CD4-positive, alpha-beta T cell treated with Interleukin-4 for 4 hours (primary cell): ENCODE results near the gene PATJ.
"Not testable (repeated sequence)": the region's sequence is repeated elsewhere in the genome, so short reads cannot be mapped to it uniquely, and the experiment has no call there.

ENCODE experiments used
- DNase-seq: peaks from one replicate; pipeline ENCODE4 v3.0.0-alpha.2; 2020

Gene PATJ

DNA sequence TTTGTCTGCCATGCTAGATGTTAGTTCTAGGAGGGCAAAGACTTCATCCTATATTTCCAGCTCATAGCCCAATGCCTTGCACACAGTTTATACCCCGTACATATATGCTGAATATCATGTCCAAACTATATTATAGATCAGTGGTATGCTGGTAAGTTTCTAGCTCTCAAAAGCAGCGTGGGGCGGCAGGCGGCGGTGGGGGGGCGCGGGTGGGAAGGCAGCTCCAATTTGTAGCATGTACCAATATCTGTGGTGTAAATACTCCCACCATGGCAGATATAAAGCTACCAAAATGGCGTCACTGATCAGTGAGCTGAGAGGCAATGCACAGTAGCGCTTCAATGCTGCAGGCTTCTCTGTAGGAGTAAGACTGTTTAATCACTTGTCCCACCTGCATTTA lies 77.1 kb downstream of the PATJ start:
- DNase-seq: no peak

DNA sequence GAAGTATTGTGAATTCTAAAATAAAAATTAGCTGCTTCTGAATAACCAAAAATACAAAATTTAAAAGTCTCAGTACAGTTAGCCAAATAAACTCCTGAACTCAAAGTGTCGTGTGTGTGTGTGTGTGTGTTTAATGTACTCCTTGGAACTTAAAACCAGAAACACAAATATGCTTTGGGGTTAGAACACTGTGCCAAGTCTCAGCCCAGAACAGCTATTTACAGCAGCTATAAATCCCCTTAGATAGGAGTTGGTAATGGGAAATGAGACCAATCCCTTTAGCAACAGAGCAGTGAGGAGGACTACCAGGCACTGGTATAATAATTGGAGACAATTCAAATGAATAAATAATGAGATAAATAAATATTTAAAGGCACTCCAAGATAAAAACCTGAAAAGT lies 83.1 kb downstream of the PATJ start:
- no peak for DNase-seq

DNA sequence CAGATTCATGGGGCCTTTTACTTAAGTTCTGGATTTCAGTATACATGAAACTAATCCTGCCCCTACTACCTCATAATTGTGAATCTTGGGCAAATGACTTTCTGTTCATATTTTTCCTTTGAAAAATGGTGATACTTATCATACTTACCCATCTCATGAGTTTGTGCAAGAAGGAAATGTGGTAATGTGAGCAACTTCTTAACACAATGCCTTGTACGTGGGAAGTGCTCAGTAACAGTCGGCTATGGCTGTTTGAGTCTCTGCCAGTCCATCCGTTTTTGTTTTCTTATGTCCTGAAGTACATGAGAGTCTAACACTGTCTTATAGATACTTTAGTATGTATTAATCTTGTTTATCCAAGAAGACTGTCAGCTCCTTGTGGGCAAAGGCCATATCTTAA lies 86.5 kb downstream of the PATJ start:
- DNase-seq: no peak

DNA sequence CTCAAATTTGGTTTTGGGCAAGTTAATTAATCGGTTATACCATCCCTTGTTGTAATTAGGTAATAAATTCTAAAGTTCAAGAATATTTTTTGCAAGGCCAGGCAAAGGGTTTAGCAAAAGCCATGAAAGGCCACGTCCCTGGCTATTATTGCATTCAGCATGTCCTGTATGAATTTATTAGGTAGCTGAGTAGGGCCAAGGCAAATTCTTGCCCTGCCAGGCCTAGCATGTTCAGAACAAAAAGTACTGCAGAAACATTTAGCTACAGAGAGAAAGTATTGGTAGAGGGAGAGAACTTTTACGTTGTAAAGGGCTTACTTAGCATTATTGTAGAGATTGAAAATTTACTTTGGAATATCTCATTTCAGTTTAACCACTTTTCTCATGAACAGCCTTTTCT lies 94.4 kb downstream of the PATJ start:
- no peak for DNase-seq

DNA sequence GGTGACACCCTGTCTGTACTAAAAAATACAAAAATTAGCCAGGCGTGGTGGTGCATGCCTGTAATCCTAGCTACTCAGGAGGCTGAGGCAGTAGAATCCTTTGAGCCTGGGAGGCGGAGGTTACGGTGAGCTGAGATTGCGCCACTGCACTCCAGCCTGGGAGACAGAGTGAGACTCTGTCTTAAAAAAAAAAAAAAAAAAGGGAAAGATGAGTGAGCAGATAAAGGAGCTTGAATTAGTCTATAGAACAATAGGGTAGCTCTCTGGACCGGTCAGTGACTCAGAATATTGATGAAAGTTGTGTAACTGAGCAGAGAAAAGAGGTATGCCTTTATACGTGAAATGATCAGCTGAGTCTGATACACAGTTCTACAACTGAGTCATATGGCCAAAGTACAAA lies 95.3 kb downstream of the PATJ start:
- not testable (repeated sequence) for DNase-seq

DNA sequence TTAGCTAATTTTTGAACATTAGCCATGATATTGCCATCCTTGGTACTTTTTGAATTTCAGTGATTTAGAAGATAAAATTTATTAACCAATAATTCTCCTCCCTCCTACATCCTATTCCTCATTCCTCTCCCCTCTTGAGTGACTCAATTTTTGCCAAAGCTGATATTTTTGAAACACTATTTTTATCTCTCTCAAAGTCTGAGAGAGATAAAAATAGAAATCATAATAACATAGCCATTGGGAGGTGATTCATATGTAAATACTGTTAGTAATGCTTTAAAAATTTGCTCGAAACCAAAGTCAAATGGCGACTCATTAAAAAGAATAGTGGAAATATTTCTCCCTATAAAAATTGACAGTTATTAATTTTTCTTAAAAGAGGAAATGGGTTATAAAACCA lies 97.4 kb downstream of the PATJ start:
- no peak for DNase-seq

DNA sequence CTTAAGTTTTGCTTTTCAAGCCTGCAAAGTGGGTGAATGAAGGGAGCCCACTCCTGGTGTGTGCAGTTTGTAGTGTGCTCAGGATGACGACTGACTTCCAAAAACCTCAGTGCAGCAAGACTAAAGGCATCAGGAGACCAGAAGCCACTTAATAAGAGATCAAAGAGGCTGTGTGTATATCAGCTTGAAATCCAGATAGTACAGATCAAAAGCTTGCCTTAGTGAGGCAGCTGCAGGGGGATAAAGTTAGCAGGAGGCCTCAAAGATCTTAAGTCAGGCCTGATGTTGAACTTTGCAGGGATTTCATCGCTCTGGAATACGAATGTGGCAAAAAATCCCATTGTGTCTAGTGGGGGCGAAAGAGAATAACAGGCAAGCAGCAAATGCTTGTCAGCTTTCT lies 99.8 kb downstream of the PATJ start:
- no peak for DNase-seq

DNA sequence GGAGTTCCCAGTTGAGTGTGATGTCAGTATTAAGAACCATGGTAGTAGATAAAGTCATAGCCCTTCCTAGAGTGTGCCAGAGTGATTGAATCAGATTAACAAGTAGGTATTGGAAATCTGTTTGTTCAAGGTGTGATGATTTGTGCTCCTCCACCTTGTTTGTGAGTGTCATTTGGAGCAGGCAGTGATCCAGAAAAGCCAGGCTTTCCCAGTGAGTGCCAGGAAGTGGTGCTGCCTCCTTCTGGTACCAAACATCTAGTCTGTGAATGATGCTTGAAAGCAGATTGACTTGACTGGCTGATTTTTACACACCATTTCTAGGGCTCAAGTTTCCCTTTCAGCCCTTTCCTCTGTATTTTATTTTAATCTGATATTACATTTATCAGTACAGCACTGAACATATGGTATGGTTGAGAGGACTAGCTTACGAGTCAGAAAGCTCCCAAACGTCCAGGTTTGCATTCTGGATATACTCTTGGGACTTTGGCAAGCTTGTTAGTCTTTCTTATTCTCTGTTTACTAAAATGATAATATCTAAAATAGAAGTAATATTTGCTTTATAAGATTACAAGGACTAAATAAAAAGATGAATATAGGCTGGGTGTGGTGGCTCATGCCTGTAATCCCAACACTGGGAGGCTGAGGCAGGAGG lies 100.7 kb downstream of the PATJ start:
- DNase-seq: no peak

DNA sequence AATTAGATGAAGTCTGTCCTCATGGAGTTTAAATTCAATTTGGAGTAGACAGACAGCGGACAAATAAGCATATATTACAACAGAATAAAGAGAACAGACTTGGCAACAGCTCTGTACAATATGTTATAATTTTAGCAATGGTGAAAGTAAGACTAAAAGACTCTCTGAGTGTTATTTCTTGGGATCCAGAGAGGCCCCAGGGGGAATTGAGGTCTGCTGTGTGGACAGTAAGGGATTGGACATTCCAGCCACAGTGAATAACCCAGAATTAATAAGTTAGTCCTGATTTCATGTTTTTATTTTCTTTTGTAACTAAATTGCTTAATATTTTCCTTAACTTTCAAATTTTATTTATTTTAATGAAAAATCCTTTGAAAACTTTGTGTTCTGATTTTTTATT lies 101.7 kb downstream of the PATJ start:
- no peak for DNase-seq

DNA sequence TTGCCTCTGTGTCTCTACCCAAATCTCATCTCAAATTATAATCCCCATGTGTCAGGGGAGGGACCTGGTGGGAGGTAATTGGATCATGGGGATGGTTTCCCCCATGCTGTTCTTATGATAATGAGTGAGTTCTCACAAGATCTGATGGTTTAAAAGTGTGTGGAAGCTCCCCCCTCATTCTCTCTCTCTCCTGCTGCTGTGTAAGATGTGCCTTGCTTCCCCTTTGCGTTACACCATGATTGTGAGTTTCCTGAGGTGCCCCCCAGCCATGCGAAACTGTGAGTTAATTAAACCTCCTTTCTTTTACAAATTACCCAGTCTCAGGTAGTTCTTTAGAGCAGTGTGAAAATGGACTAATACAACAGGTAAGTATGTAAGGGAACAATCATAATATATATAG lies 102.4 kb downstream of the PATJ start:
- DNase-seq: not testable (repeated sequence)

DNA sequence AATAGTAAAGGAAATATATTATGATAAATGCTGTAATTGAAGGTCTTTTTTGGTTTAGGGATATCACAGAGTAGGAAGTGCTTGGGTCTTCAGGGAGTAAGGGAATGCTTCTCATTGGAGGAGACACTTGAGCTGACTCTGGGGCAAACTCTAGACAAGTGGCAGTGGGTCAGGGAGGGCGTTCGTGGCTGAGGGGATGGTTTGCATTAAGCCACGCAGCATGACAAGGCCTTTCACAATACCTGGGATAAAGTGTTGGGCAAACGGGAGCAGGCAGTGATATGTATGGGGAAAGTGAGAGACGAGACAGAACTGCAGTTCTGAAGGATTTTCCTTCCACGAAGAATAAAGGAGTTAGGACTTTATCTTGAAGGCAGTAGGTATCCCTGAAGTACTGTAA lies 109.0 kb downstream of the PATJ start:
- no peak for DNase-seq

DNA sequence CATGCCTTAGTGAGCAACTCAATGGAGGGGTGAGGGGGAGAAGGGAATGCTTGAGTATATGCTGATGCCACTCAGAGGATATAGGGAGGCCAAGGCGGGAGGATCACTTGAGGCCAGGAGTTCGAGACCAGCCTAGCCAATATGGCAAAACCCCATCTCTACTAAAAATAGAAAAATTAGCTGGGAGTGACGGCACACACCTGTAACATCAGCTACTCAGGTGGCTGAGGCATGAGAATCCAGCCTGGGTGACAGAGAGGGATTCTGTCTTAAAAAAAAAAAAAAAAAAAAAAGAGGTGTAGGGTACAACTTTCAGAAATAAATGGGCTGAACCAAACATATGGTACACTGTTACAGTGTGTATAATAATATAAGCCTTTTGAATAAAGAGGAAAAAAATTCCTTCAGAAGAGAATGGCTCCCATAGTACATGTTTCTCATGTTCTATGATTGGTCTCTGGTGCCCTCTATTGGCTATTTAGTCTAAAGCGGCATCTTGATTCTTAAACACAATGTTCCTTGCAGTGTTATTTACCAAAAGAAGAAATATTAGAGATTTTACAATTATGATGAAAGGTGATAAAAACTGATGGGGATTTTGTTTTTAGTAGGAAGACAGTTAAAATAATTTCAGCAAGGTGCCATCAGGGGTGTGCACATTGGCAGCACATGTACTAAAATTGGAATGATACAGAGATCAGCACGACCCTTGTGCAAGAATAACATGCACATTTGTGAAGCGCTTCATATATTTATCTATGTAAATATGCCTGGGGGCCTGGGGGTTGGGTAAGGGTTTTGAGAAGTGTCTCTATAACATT lies 109.8 kb downstream of the PATJ start:
- peak; percentile 60 for DNase-seq

DNA sequence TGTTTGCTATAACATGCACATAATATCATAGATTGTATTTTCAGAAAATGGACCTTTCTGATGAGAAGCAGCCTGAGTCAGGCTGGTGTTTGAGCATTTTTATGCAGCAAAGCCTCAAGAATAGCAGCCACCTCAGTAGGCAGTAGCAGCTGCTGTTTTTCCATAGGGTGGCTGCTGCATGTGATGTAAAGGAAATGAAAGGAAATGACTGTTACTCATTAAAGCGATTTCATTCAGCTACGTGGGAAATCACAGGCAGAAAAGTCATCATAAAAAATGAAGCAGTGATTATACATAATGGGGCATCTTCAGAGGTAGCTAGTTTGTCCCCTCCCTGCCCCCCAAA lies 110.4 kb downstream of the PATJ start:
- DNase-seq: no peak

DNA sequence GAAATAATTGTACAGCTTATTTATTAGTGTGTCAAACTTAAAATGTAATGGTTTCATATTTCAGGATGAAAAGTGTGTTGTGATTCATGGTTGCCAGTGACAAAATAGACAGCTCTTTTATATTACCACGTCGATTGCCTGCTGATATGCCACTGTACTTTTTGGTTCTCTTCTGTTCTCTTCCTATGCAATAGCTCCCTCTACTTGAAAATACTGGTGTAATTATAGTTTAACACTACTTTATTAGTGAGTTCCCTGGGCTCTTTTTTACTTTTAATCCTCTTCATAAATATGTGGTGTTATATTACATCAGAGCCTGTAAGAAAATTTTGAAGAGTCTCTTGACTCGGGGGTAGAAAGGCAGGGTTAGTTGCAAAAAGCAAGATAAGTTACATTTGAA lies 111.3 kb downstream of the PATJ start:
- no peak for DNase-seq

DNA sequence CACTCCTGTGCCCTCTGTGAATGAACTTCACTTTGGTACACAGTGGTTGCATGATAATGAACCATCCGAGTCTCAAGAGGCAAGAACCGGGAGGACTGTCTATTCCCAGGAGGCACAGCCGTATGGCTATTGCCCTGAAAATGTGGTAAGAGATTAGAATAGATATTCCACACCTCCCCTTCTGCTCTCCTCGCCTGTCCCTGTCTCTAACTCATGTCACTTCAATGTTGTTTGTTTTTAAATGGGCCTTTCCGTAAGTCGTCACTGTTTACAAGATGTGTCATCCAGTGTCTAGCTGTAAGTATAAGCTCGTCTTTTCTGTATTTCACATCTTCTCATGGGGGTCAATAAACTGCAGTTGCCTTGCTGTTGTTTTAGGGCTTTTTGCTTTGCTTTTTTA lies 122.2 kb downstream of the PATJ start:
- DNase-seq: no peak

DNA sequence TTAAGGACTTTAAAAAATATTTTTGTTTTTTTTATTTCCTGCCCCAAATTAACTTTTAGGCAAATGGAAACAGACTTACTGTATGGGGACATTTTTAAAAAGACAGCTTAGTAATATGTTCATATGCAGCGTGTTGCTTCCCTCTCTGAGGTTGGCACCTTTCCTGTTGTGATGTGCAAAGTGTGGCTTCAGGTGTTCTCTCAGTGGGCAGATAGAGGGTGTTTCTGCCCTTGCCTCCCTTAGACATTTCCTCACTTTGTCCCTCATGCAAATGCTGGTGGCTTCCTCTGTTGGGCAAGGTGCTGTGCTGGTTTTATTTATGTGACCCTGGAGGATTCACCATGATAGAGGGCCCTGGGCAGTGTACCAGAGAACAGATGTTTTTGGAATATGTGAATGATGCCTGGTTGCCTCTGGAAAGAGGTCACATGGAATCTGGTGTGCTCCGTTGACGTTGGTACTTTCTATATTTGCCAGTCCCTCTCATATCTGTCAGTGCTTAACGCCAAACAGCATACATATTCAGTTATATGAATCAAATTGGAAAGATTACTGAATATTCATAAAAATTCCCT lies 123.5 kb downstream of the PATJ start:
- no peak for DNase-seq

DNA sequence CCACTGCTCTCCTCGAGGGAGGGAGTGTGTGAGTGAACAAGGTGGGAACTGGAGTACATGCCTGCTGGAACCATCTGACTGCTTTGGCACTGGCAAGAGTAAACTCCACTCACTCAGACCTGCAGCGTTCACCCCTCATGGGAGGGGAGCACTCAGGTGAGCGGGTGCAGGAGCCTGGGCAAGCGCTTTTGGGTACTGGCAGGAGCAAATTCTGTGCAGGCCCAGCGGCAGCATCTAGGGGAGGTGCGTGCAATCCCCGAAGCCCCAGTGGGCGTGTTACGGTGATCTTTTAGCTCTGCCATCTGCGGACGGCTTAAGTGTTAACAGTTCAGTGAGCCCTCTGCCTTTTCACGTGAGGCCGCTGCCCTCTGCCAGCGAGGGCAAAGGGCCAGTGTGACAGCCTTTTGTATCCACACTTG lies 127.4 kb downstream of the PATJ start:
- DNase-seq: no peak

DNA sequence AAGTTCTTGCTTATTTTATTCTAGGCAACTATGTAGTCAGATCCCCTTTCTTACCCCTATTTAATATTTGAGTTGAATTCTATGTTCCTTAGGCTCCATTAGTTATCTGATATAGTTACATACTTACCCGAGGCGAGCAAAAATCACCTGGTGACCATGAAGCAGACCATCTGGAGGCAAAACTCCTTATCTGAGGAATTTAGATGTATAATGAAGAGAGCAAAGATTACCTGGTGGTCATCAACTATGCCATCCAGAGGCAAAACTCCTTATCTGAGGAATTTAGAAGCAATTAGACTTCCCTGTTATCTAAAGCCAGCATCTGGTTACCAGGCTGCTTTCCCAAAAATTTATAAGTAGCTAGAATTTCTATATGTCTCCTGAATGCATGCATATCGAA lies 129.9 kb downstream of the PATJ start:
- no peak for DNase-seq

DNA sequence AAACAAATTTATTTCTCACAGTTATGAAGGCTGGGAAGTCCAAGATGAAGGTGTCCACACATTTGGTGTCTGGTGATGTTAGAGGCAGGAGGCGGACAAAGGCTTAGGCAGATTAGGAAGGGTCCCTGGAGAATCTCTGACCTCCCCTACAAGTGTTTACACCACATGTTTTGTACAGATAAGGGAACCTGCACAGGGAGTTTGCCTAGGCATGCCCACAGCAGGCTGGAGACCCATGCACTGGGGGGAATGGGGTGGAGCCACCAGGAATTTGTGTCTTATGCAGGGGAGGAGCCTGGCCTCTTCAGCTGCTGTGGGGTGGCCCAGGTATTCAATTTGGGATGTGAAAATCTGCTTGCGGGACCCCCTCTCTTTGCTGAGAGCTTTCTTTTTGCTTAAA lies 131.3 kb downstream of the PATJ start:
- no peak for DNase-seq

DNA sequence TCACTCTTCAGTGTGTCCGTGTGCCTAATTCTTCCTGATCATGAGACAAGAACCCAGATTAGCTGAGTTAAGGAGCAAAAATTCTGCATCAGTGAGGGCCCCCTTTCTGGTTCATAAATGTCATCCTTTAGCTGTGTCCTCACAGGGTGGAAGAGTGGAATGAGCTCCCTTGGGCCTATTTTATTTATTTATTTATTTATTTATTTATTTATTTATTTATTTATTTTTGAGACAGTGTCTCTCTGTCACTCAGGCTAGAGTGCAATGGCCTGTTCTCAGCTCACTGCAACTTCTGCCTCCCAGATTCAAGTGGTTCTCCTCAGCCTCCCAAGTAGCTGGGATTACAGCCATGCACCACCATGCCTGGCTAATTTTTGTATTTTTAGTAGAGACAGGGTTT lies 131.7 kb downstream of the PATJ start:
- no peak for DNase-seq

DNA sequence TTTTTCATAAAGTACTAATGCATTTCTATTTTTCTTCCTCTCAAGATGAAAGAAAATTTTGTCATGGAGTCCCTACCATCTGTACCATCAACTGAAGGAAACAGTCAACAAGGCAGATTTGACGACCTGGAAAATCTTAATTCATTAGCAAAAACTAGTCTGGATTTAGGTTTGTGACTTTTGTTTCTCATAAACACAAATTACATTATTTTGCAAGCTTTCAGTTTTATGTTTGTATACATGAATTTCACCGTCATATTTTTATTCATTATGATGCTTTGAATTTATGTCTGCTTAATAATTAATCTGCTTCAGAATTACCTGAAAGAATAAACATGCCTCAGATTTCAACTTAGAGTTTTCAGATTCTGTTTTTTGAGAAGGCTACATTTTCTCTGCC lies 132.9 kb downstream of the PATJ start:
- no peak for DNase-seq

DNA sequence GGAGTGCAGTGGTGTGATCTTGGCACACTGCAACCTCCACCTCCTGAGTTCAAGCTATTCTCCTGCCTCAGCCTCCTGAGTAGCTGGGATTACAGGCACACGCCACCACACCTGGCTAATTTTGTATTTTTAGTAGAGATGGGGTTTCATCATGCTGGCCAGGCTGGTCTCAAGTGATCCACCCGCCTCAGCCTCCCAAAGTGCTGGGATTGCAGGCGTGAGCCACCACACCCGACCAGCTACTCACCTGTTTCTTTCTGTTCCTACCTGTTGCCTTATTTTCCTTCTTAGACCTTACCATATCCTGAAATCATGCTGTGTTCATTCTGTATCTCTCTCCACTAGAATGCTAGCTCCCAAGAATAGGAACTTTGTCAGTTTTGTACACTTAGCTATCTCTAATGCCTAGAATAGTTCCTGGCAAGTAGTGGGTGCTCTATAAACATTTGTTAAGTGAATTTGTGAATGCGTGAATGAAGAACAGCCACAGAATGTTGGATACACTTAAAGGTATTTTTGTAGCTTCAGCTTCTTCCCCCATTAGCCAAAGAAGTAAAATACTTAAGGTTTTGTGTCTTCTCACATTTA lies 137.7 kb downstream of the PATJ start:
- DNase-seq: not testable (repeated sequence)

DNA sequence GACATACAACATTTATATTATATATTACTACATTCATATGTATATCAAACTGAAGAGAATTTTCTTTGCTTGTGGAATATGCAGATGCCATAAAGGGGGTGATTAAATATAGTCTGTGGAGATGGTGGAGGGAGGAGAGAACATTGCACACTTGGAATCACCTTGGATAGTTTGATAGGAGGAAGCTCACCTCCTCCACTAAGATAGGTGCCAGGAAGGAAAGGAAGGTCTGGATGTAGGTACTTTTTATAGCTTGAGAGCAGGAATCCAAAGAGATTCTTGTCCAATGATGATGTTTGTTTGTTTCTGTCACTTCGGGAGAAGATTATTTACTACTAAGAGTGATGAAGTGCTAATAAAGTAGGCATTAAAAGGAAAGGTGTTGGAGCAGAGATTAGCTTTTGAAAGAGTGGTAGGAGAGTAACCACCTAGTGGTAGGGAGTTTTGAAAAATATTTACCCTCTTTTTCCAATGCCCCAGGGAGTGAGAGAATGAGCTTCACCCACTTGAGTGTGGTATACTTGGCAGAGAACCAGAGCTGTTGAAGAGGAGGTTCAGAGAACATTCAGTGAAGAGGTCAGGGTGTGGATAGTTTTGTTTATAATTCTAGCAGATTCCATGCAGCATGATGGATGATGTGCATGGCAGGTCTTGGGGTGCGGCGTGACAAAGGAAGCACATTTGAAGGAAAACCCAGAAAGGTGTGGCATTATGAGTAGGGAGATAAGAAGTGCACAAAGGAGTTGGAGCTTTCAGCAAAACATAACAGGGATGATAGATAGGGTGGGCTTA lies 145.0 kb downstream of the PATJ start:
- no peak for DNase-seq
